T-cell (primary cell): ENCODE data around the gene CRY1. TPM values are rescaled to one million over a fixed set of nuclear protein-coding genes. Genes with fewer than 3 reads are reported as not detected.

Experiments
- ATAC-seq, 4 experiments: fragments of 200-7000 bp in 3 of 4; fragments of 150-1000 bp in 1 of 4; cut with Tn5 transposase; replicated peaks in 1 of 4; 1 replicate in 3 of 4; 2 replicates in 1 of 4; pipeline ENCODE4 v1.10.0; 2021; ENCODE audit warnings: moderate library complexity in 3 of 4, mild to moderate bottlenecking in 2 of 4, moderate number of reproducible peaks in 1 of 4
- CTCF ChIA-PET, 2 donors: fragments of 300-600 bp; sonication (Branson Sonifier 250); formaldehyde crosslinking; loops; one replicate each; lab custom pipeline; 2022; ENCODE audit warnings: antibody characterized with exemption in 2 of 2; lab: Charles Lee
- POLR2A ChIA-PET, 2 donors: fragments of 300-600 bp; sonication (Branson Sonifier 250); formaldehyde crosslinking; loops; one replicate each; lab custom pipeline; 2022; ENCODE audit warnings: antibody characterized with exemption in 2 of 2; lab: Charles Lee
- DNase-seq, 35 experiments: peaks; one replicate each; pipeline versions ENCODE4 v3.0.0 to v3.0.0-alpha.2; 2013 to 2023
- H3K27ac ChIP-seq: one replicate; pipeline ENCODE4 v1.5.1; 2013; ENCODE audit warnings: low read length
- H3K27me3 ChIP-seq, 2 experiments: replicated peaks in 1 of 2; 1 replicate in 1 of 2; 2 replicates in 1 of 2; pipeline versions ENCODE4 v1.6.1 to v1.7.0; 2013; ENCODE audit warnings: low read length in 1 of 2, mixed read lengths in 1 of 2; ENCODE audit not compliant: control insufficient read depth in 2 of 2, insufficient read depth in 2 of 2; ENCODE audit errors: extremely low read depth in 1 of 2
- H3K36me3 ChIP-seq, 2 donors: 1 replicate in 1 of 2; 2 replicates in 1 of 2; pipeline versions ENCODE4 v1.6.1 to v1.7.0; 2013; ENCODE audit warnings: low read length in 1 of 2; ENCODE audit not compliant: control insufficient read depth in 2 of 2, insufficient read depth in 1 of 2; ENCODE audit errors: extremely low read depth in 1 of 2
- H3K4me1 ChIP-seq, 2 experiments: 1 replicate in 1 of 2; 2 replicates in 1 of 2; pipeline versions ENCODE4 v1.6.1 to v1.7.0; 2013; ENCODE audit warnings: low read length in 2 of 2, mixed read lengths in 1 of 2; ENCODE audit not compliant: insufficient read depth in 2 of 2, control insufficient read depth in 1 of 2; ENCODE audit errors: extremely low read depth in 1 of 2
- H3K4me3 ChIP-seq, 2 donors: 1 replicate in 1 of 2; 2 replicates in 1 of 2; pipeline versions ENCODE4 v1.5.1 to v1.7.0; 2013; ENCODE audit warnings: mild to moderate bottlenecking in 2 of 2, low read length in 1 of 2, moderate library complexity in 1 of 2; ENCODE audit not compliant: control insufficient read depth in 1 of 2; ENCODE audit errors: extremely low read depth in 1 of 2
- H3K9me3 ChIP-seq: 2 replicates; pipeline ENCODE4 v1.7.0; 2013
- H3K27ac Mint-ChIP-seq, 2 donors: one replicate each; pipeline ENCODE4 v1.8.0; 2020 to 2021; ENCODE audit warnings: mild to moderate bottlenecking in 2 of 2, mixed read lengths in 2 of 2
- H3K27me3 Mint-ChIP-seq, 2 donors: one replicate each; pipeline ENCODE4 v1.8.0; 2021 to 2022; ENCODE audit warnings: mixed read lengths in 2 of 2
- H3K36me3 Mint-ChIP-seq: one replicate; pipeline ENCODE4 v1.8.0; 2021; ENCODE audit warnings: mixed read lengths
- H3K4me1 Mint-ChIP-seq, 3 donors: one replicate each; pipeline ENCODE4 v1.8.0; 2020 to 2022; ENCODE audit warnings: mixed read lengths in 3 of 3, mild to moderate bottlenecking in 1 of 3
- H3K4me3 Mint-ChIP-seq, 3 donors: one replicate each; pipeline ENCODE4 v1.8.0; 2020 to 2022; ENCODE audit warnings: mild to moderate bottlenecking in 3 of 3, mixed read lengths in 3 of 3, moderate library complexity in 3 of 3
- H3K9me3 Mint-ChIP-seq, 3 donors: one replicate each; pipeline ENCODE4 v1.8.0; 2020 to 2022; ENCODE audit warnings: mixed read lengths in 3 of 3
- WGBS: methylation state at CpG from one replicate; pipeline ENCODE4 v1.1.5; 2013; ENCODE audit warnings: missing lambda C conversion rate; ENCODE audit not compliant: insufficient coverage; 5-methylcytosine and 5-hydroxymethylcytosine counted together
- total RNA-seq, 35 experiments: library from RNA in 6 of 35; stranded (reverse) in 6 of 35; fragments of 120-200 nt in 1 of 35; gene quantifications; one replicate each; pipeline versions ENCODE4 v1.2.1 to v1.2.4 and lab custom pipeline; 2013 to 2026

CRY1 gene
- total RNA-seq, 5 donors from 2014 or later (not counting 1 experiment from before 2014, with no cell fraction given): 31.4 to 58.1 (median 35.9) TPM

GRCh38 chr12:106973545-106973944 lies 119.8 kb downstream of the CRY1 start:
- ATAC-seq: no peak
- POLR2A ChIA-PET: no interaction called here

DNA sequence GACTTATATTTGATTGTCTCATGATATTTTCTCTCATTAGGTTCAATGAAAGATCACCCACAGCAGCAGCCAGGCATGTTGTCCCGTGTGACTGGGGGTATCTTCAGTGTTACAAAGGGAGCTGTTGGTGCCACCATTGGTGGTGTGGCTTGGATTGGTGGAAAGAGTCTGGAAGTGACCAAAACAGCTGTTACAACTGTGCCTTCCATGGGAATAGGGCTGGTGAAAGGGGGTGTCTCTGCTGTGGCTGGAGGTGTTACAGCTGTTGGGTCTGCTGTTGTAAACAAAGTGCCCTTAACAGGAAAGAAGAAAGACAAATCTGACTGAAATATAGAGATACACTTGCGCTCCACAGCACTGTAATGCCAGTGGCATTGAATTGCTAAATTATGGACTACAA lies 122.3 kb downstream of the CRY1 start:
- Histone ChIP-seq H3K4me3 (no peak overlapping the region), H3K4me1 (no peaks in the 10 kb centered on the region), H3K27ac (no peak overlapping the region), H3K27me3 (no peaks in the 10 kb centered on the region), H3K36me3 (peaks cover 3 to 20% of the 10 kb centered on the region in 2 donors), H3K9me3 (no peaks in the 10 kb centered on the region)
- H3K4me1 Mint-ChIP-seq: peaks cover 11 to 23% (median 19%) of the 10 kb centered on the region in 3 donors
- DNase-seq: no peak
- no peaks in the 10 kb centered on the region for H3K9me3 Mint-ChIP-seq
- ATAC-seq: no peak
- peak overlapping the region; percentile 7 to 35 for H3K27ac Mint-ChIP-seq
- no peaks in the 10 kb centered on the region for H3K27me3 Mint-ChIP-seq
- POLR2A ChIA-PET: no interaction called here
- WGBS: no CpG with 5 or more reads among the region's 2 CpGs
- peaks cover 51% of the 10 kb centered on the region for H3K36me3 Mint-ChIP-seq
- H3K4me3 Mint-ChIP-seq: no peak overlapping the region
- CTCF ChIA-PET: interaction anchor here in 1 of 2 donors (0.7 kb wide), 1 partner anchor 129 kb away, joined by 4 read pairs; no protein-coding TSS in a partner anchor

More at GRCh38 chr12:106973545-106973944, 119.8 kb downstream of the CRY1 start:
- Mint-ChIP-seq H3K4me3 (no peak overlapping the region), H3K36me3 (peaks cover 39% of the 10 kb centered on the region), H3K27me3 (no peaks in the 10 kb centered on the region), H3K9me3 (no peaks in the 10 kb centered on the region), H3K27ac (peak overlapping the region in 1 of 2 donors; percentile 22), H3K4me1 (peaks cover 8 to 19% (median 16%) of the 10 kb centered on the region in 3 donors)
- CTCF ChIA-PET: no interaction called here
- Histone ChIP-seq H3K4me3 (no peak overlapping the region), H3K9me3 (no peaks in the 10 kb centered on the region), H3K36me3 (peaks cover 3 to 8% of the 10 kb centered on the region in 2 donors), H3K27me3 (no peaks in the 10 kb centered on the region), H3K4me1 (no peaks in the 10 kb centered on the region), H3K27ac (no peak overlapping the region)
- DNase-seq: no peak

DNA sequence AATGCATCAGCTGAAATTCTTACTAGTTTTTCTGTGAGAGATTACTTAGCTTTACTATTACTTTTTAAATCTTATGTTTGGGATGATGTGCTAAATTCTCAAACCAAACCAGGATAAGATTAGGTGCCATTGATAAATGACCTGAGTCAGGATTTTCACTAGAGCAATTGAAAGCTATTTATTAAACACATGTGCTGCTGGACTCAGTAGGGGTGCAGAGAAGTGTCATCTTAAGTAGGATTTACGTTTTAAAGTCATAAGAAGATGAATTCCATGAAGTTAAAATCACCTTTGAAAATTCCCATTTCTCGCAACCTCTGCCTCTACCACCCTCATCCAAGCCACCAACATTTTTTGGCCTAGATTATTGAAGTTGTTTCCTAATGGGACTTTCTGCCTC lies 128.8 kb downstream of the CRY1 start:
- no peak for DNase-seq
- Mint-ChIP-seq H3K9me3 (no peaks in the 10 kb centered on the region), H3K27me3 (no peaks in the 10 kb centered on the region), H3K4me3 (no peak overlapping the region), H3K4me1 (peaks cover 41 to 42% (median 41%) of the 10 kb centered on the region in 3 donors), H3K36me3 (peaks cover 46% of the 10 kb centered on the region), H3K27ac (no peak overlapping the region)
- ChIA-PET POLR2A (no interaction called here), CTCF (interaction anchor here in 1 of 2 donors (0.6 kb wide), 1 partner anchor 915 kb away, joined by 3 read pairs; no protein-coding TSS in a partner anchor)
- whole genome bisulfite sequencing: no CpG with 5 or more reads among the region's 2 CpGs
- Histone ChIP-seq H3K36me3 (peaks cover 0 to 18% of the 10 kb centered on the region in 2 donors), H3K4me1 (peaks cover 0 to 2% of the 10 kb centered on the region in 2 experiments), H3K4me3 (no peak overlapping the region), H3K27ac (no peak overlapping the region), H3K27me3 (no peaks in the 10 kb centered on the region), H3K9me3 (no peaks in the 10 kb centered on the region)
- ATAC-seq: no peak

GRCh38 chr12:106962286-106962685 lies 131.1 kb downstream of the CRY1 start:
- Mint-ChIP-seq H3K4me3 (no peak overlapping the region), H3K4me1 (peaks cover 55 to 59% (median 59%) of the 10 kb centered on the region in 3 donors), H3K9me3 (no peaks in the 10 kb centered on the region), H3K27ac (no peak overlapping the region), H3K27me3 (no peaks in the 10 kb centered on the region), H3K36me3 (peaks cover 37% of the 10 kb centered on the region)
- ATAC-seq: no peak
- Histone ChIP-seq H3K27ac (no peak overlapping the region), H3K4me3 (no peak overlapping the region), H3K4me1 (peaks cover 2 to 13% of the 10 kb centered on the region in 2 experiments), H3K36me3 (peaks cover 0 to 6% of the 10 kb centered on the region in 2 donors), H3K27me3 (no peaks in the 10 kb centered on the region), H3K9me3 (no peaks in the 10 kb centered on the region)
- 85% methylated on average over 2 of the region's 3 CpGs for WGBS
- CTCF ChIA-PET: no interaction called here
- POLR2A ChIA-PET: interaction anchor here in 1 of 2 donors (0.6 kb wide), 1 partner anchor 213 kb away, joined by 3 read pairs; no protein-coding TSS in a partner anchor
- no peak for DNase-seq

DNA sequence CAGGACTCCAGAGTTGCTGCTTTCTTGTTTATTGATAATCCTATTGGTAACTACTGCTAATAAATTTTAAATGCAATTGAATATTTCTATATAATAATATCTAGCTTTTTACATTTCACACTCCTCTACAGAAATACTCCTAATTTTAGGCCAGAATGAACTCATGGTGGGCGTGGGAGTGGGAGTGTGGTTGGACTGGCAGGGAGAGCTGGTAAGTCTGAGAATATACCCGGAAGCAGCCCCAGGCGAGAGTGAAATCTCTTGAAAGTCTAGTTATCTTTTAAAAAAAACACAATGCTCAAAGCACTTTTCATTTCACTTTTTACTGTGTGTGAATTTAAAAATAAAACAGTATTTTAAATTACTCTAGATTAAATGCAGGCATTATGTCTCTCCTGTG lies 132.9 kb downstream of the CRY1 start:
- no peaks in the 10 kb centered on the region for H3K9me3 Mint-ChIP-seq
- peaks cover 2 to 14% of the 10 kb centered on the region in 2 experiments for H3K4me1 ChIP-seq
- ATAC-seq (no peak), DNase-seq (no peak)
- POLR2A ChIA-PET: interaction anchor here in 1 of 2 donors (0.7 kb wide), 1 partner anchor 645 kb away, joined by 5 read pairs; no protein-coding TSS in a partner anchor
- no peak overlapping the region for H3K27ac Mint-ChIP-seq
- peaks cover 0 to 6% of the 10 kb centered on the region in 2 donors for H3K36me3 ChIP-seq
- no peaks in the 10 kb centered on the region for H3K27me3 ChIP-seq
- H3K27me3 Mint-ChIP-seq: no peaks in the 10 kb centered on the region
- no peak overlapping the region for H3K4me3 Mint-ChIP-seq
- no peak overlapping the region for H3K4me3 ChIP-seq
- CTCF ChIA-PET: interaction anchor here in 1 of 2 donors (0.6 kb wide), 1 partner anchor 13 kb away, joined by 3 read pairs; no protein-coding TSS in a partner anchor
- WGBS: no CpG with 5 or more reads among the region's 3 CpGs
- H3K9me3 ChIP-seq: no peaks in the 10 kb centered on the region
- H3K36me3 Mint-ChIP-seq: peaks cover 29% of the 10 kb centered on the region
- H3K4me1 Mint-ChIP-seq: peaks cover 54 to 62% (median 59%) of the 10 kb centered on the region in 3 donors
- no peak overlapping the region for H3K27ac ChIP-seq

- ChIA-PET CTCF (no interaction called here), POLR2A (interaction anchor here (0.7 to 1.2 kb wide), 2 partner anchors 30 to 599 kb away, joined by 3 to 4 read pairs; partner anchors contain the start of gene MTERF2 (in 1 of the 2))
- H3K36me3 Mint-ChIP-seq: peaks cover 5% of the 10 kb centered on the region
- H3K27ac Mint-ChIP-seq: peak overlapping the region; percentile 90 to 91
- H3K4me3 Mint-ChIP-seq: peak overlapping the region; percentile 95 to 99 (median 97)
- WGBS: 60% methylated on average over 1 of the region's 1 CpG
- no peaks in the 10 kb centered on the region for H3K9me3 Mint-ChIP-seq
- no peaks in the 10 kb centered on the region for H3K27me3 Mint-ChIP-seq
- H3K36me3 ChIP-seq: no peaks in the 10 kb centered on the region
- DNase-seq (no peak), ATAC-seq (no peak)
- no peaks in the 10 kb centered on the region for H3K27me3 ChIP-seq
- H3K4me1 ChIP-seq: peaks cover 11 to 16% of the 10 kb centered on the region in 2 experiments
- peak overlapping the region; percentile 80 to 98 for H3K4me3 ChIP-seq
- no peak overlapping the region for H3K27ac ChIP-seq
- no peaks in the 10 kb centered on the region for H3K9me3 ChIP-seq
- peaks cover 41 to 52% (median 43%) of the 10 kb centered on the region in 3 donors for H3K4me1 Mint-ChIP-seq
Measured at GRCh38 chr12:106957583-106957982, 135.8 kb downstream of the CRY1 start.
